GM12878 (cell line): ENCODE measurements around the gene FASN. TPM values are rescaled to one million over a fixed set of nuclear protein-coding genes. Genes with fewer than 3 reads are reported as not detected.

Experiments
- ASH2L ChIP-seq: fragments of 300-600, 200-600 bp; sonication (generic); IDR thresholded peaks from 2 replicates; pipeline ENCODE4 v1.6.1; 2017; ENCODE audit warnings: low read depth, mild to moderate bottlenecking, borderline replicate concordance
- CBFB ChIP-seq: IDR thresholded peaks from 2 replicates; pipeline ENCODE4 v1.6.1; 2016; ENCODE audit warnings: antibody characterized with exemption, low read depth
- CBX3 ChIP-seq: fragments of 200-600 bp; sonication (generic); IDR thresholded peaks from 2 replicates; pipeline ENCODE4 v1.6.1; 2016; ENCODE audit warnings: low read depth, borderline replicate concordance
- CEBPZ ChIP-seq: fragments of 150-350 bp; IDR thresholded peaks from 2 replicates; pipeline ENCODE4 v1.6.1; 2016; ENCODE audit warnings: low read depth, low read length
- CHD4 ChIP-seq: fragments of 200-600 bp; sonication (generic); IDR thresholded peaks from 2 replicates; pipeline ENCODE4 v1.6.1; 2016; ENCODE audit warnings: mild to moderate bottlenecking
- EP300 ChIP-seq, 2 experiments: fragments of 150-350 bp in 1 of 2; IDR thresholded peaks; 2 replicates each; pipeline ENCODE4 v1.6.1; 2011 to 2012; ENCODE audit warnings: low read depth in 2 of 2, low read length in 2 of 2, borderline replicate concordance in 1 of 2, improper control_type of control experiment in 1 of 2, inconsistent platforms in 1 of 2; ENCODE audit not compliant: control insufficient read depth in 1 of 2
- HDAC2 ChIP-seq: fragments of 200-600 bp; sonication (generic); IDR thresholded peaks from 2 replicates; pipeline ENCODE4 v1.6.1; 2017
- HDGF ChIP-seq: fragments of 450-650 bp; IDR thresholded peaks from 2 replicates; pipeline ENCODE4 v1.6.1; 2016; ENCODE audit warnings: antibody characterized with exemption
- IKZF1 ChIP-seq: fragments of 450-650 bp; conservative IDR thresholded peaks from 2 replicates; pipeline ENCODE4 v1.6.1; 2017; ENCODE audit warnings: antibody characterized with exemption, mild to moderate bottlenecking
- IRF4 ChIP-seq: IDR thresholded peaks from 2 replicates; pipeline ENCODE4 v1.6.1; 2011; ENCODE audit warnings: low read depth, low read length
- KDM1A ChIP-seq: fragments of 200-600 bp; sonication (generic); IDR thresholded peaks from 2 replicates; pipeline ENCODE4 v1.6.1; 2016; ENCODE audit warnings: borderline replicate concordance
- MTA3 ChIP-seq: IDR thresholded peaks from 2 replicates; pipeline ENCODE4 v1.6.1; 2012; ENCODE audit warnings: low read length, inconsistent platforms, borderline replicate concordance
- MYC ChIP-seq: IDR thresholded peaks from 2 replicates; pipeline ENCODE4 v1.6.1; 2011; ENCODE audit warnings: mild to moderate bottlenecking, low read length, moderate library complexity, inconsistent platforms; ENCODE audit not compliant: insufficient read depth, insufficient replicate concordance, insufficient read length, severe bottlenecking
- NBN ChIP-seq: fragments of 450-650 bp; IDR thresholded peaks from 2 replicates; pipeline ENCODE4 v1.6.1; 2016
- NFYB ChIP-seq: IDR thresholded peaks from 2 replicates; pipeline ENCODE4 v1.6.1; 2011; ENCODE audit warnings: low read depth, mild to moderate bottlenecking, low read length, improper control_type of control experiment, moderate library complexity; ENCODE audit not compliant: insufficient read depth
- NR2C2 ChIP-seq: IDR thresholded peaks from 2 replicates; pipeline ENCODE4 v1.6.1; 2011; ENCODE audit warnings: borderline replicate concordance, low read depth; ENCODE audit not compliant: control insufficient read depth, insufficient read length
- POU2F2 ChIP-seq: IDR thresholded peaks from 3 replicates; pipeline ENCODE4 v1.6.1; 2011; ENCODE audit warnings: low read depth, mild to moderate bottlenecking, low read length, borderline replicate concordance
- RB1 ChIP-seq: fragments of 450-650 bp; formaldehyde crosslinking; IDR thresholded peaks from 2 replicates; pipeline ENCODE4 v1.6.1; 2017; ENCODE audit warnings: mild to moderate bottlenecking, borderline replicate concordance
- RBBP5 ChIP-seq: fragments of 200-600 bp; sonication (generic); conservative IDR thresholded peaks from 2 replicates; pipeline ENCODE4 v1.6.1; 2016
- SIX5 ChIP-seq: IDR thresholded peaks from 2 replicates; pipeline ENCODE4 v1.6.1; 2011; ENCODE audit warnings: mild to moderate bottlenecking, low read depth, low read length, moderate library complexity; ENCODE audit not compliant: severe bottlenecking
- SUZ12 ChIP-seq: fragments of 200-600 bp; sonication (generic); IDR thresholded peaks from one replicate; pipeline ENCODE4 v1.6.1; 2018; ENCODE audit warnings: antibody characterized with exemption, mild to moderate bottlenecking; ENCODE audit not compliant: unreplicated experiment
- TCF3 ChIP-seq: IDR thresholded peaks from 2 replicates; pipeline ENCODE4 v1.6.1; 2012; ENCODE audit warnings: low read depth, mild to moderate bottlenecking, low read length, borderline replicate concordance; ENCODE audit not compliant: insufficient read depth
- WRNIP1 ChIP-seq: IDR thresholded peaks from 2 replicates; pipeline ENCODE4 v1.6.1; 2011; ENCODE audit warnings: low read depth, low read length, improper control_type of control experiment, borderline replicate concordance
- YBX1 ChIP-seq: fragments of 450-650 bp; IDR thresholded peaks from 2 replicates; pipeline ENCODE4 v1.6.1; 2016; ENCODE audit warnings: antibody characterized with exemption
- ZBED1 ChIP-seq: IDR thresholded peaks from 2 replicates; pipeline ENCODE4 v1.6.1; 2016; ENCODE audit warnings: borderline replicate concordance
- ZNF217 ChIP-seq: fragments of 450-650 bp; IDR thresholded peaks from 2 replicates; pipeline ENCODE4 v1.6.1; 2017; ENCODE audit warnings: antibody characterized with exemption, mild to moderate bottlenecking
- polyA plus RNA-seq, 11 experiments: library from polyadenylated mRNA; depleted of rRNA in 4 of 11; unstranded in 6 of 11; stranded (reverse) in 5 of 11; fragments of >200 nt; fragmentation: Nextera tagmentation in 4 of 11; fragmentation: Illumina TruSeq in 1 of 11; extraction: Ambion mirVana in 4 of 11; extraction: Trizol in 1 of 11; gene quantifications; 1 replicate in 1 of 11; 2 replicates in 10 of 11; pipeline versions ENCODE4 v1.2.1 to v1.2.3, GENCODE V29; 2011 to 2016; ENCODE audit warnings: inconsistent platforms in 2 of 11, missing spikeins in 2 of 11, low read depth in 1 of 11
- total RNA-seq, 4 experiments: library from RNA; depleted of rRNA in 3 of 4; stranded (reverse); fragments of >200 nt in 3 of 4; fragmentation: Illumina TruSeq in 1 of 4; extraction: Trizol in 1 of 4; gene quantifications; 2 replicates each; pipeline versions ENCODE4 v1.2.1 to v1.2.3, GENCODE V29; 2013 to 2021
- TF ChIP-seq, protein P1 (sequence below): fragments of 450-650 bp; IDR thresholded peaks from 2 replicates; pipeline ENCODE4 v1.6.1; 2017; ENCODE audit warnings: antibody characterized with exemption, mild to moderate bottlenecking, moderate library complexity

Gene FASN
- total and polyA plus RNA-seq, 10 of the 15 experiments (the other 5 are each of a cell fraction or from before 2014, with no cell fraction given): 0.19 to 333 (median 30.4) TPM

- no peak for TF ChIP-seq EP300 (IDR thresholded peaks at IDR 0.05; ENCODE audit: borderline replicate concordance in 1 of 2, control insufficient read depth in 1 of 2, low read depth in 2 of 2, low read length in 2 of 2)
- TF ChIP-seq ZNF217: no peak
- no peak for TF ChIP-seq WRNIP1
- TF ChIP-seq YBX1: no peak
- no peak for TF ChIP-seq MTA3
- no peak for TF ChIP-seq ASH2L
- no peak for TF ChIP-seq HDGF
- TF ChIP-seq, protein P1, sequence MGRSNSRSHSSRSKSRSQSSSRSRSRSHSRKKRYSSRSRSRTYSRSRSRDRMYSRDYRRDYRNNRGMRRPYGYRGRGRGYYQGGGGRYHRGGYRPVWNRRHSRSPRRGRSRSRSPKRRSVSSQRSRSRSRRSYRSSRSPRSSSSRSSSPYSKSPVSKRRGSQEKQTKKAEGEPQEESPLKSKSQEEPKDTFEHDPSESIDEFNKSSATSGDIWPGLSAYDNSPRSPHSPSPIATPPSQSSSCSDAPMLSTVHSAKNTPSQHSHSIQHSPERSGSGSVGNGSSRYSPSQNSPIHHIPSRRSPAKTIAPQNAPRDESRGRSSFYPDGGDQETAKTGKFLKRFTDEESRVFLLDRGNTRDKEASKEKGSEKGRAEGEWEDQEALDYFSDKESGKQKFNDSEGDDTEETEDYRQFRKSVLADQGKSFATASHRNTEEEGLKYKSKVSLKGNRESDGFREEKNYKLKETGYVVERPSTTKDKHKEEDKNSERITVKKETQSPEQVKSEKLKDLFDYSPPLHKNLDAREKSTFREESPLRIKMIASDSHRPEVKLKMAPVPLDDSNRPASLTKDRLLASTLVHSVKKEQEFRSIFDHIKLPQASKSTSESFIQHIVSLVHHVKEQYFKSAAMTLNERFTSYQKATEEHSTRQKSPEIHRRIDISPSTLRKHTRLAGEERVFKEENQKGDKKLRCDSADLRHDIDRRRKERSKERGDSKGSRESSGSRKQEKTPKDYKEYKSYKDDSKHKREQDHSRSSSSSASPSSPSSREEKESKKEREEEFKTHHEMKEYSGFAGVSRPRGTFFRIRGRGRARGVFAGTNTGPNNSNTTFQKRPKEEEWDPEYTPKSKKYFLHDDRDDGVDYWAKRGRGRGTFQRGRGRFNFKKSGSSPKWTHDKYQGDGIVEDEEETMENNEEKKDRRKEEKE: no peak
- no peak for TF ChIP-seq SUZ12
- no peak for TF ChIP-seq SIX5
- TF ChIP-seq RBBP5: no peak
- TF ChIP-seq ZBED1: no peak
- no peak for TF ChIP-seq NFYB
- no peak for TF ChIP-seq CHD4
- 0 out of 2 replicates have a peak, but pooled peaks have one; percentile 24 for TF ChIP-seq CBFB
- TF ChIP-seq MYC: no peak
- TF ChIP-seq KDM1A: no peak
- no peak for TF ChIP-seq IRF4
- TF ChIP-seq HDAC2: 0 out of 2 replicates have a peak, but pooled peaks have one; percentile 76
- peak; percentile 82 for TF ChIP-seq IKZF1
- TF ChIP-seq NR2C2: no peak
- TF ChIP-seq POU2F2: 0 out of 3 replicates have a peak, but pooled peaks have one; percentile 12
- no peak for TF ChIP-seq NBN
- TF ChIP-seq CEBPZ: no peak
- TF ChIP-seq CBX3: no peak
- TF ChIP-seq RB1: no peak
- no peak for TF ChIP-seq TCF3
Observed at GRCh38 chr17:82030470-82031302, 67.3 kb downstream of the FASN start (continued).
